Loucy (cell line): ENCODE results near the gene IL36B.

Source experiments
- CTCF ChIP-seq: fragments of 200-600 bp; sonication (generic); conservative IDR thresholded peaks from 2 replicates; pipeline ENCODE4 v1.5.1; 2014; ENCODE audit warnings: mild to moderate bottlenecking, antibody characterized with exemption, low read length
- EZH2phosphoT487 ChIP-seq: fragments of 200-600 bp; IDR thresholded peaks from 2 replicates; pipeline ENCODE4 v1.6.1; 2018; ENCODE audit warnings: antibody characterized with exemption, mild to moderate bottlenecking, moderate library complexity, borderline replicate concordance

- no peak for TF ChIP-seq CTCF
- no peak for TF ChIP-seq EZH2phosphoT487
Measured at GRCh38 chr2:112979731-112980130, 72.9 kb downstream of the IL36B start.
